Esophagus squamous epithelium (tissue), 5 donors: ENCODE data around the gene CENPT. TPM values are rescaled to one million over a fixed set of nuclear protein-coding genes. Genes with fewer than 3 reads are reported as not detected.
A peak's percentile ranks its signal among the peaks of the same experiment; 100 is the strongest.

Experiments used
- DNase-seq: peaks from one replicate; lab custom pipeline; 2025; lab: John Stamatoyannopoulos, UW
- H3K27ac ChIP-seq, 4 donors: fragments of 200-600 bp; sonication (generic); one replicate each; pipeline ENCODE4 v1.5.1; 2016 to 2019; ENCODE audit warnings: mild to moderate bottlenecking in 1 of 4
- H3K27me3 ChIP-seq, 4 donors: fragments of 200-600 bp; sonication (generic); 1 replicate in 3 of 4; 2 replicates in 1 of 4; pipeline versions ENCODE4 v1.5.1 to v1.6.0; 2017 to 2021; ENCODE audit warnings: antibody characterized with exemption in 1 of 4
- H3K36me3 ChIP-seq, 3 donors: fragments of 200-600 bp; sonication (generic); one replicate each; pipeline ENCODE4 v1.5.1; 2016 to 2019
- H3K4me1 ChIP-seq, 3 donors: fragments of 200-600 bp; sonication (generic); one replicate each; pipeline ENCODE4 v1.5.1; 2017 to 2019
- H3K4me3 ChIP-seq, 4 donors: fragments of 200-600 bp; sonication (generic); 1 replicate in 3 of 4; 2 replicates in 1 of 4; pipeline ENCODE4 v1.5.1; 2016 to 2019; ENCODE audit warnings: mild to moderate bottlenecking in 2 of 4, moderate library complexity in 1 of 4
- H3K9me3 ChIP-seq, 3 donors: fragments of 200-600 bp; sonication (generic); one replicate each; pipeline ENCODE4 v1.5.1; 2016 to 2019
- POLR2A ChIP-seq, 4 donors: fragments of 450-650 bp; IDR thresholded peaks; one replicate each; pipeline ENCODE4 v1.6.1; 2017; ENCODE audit warnings: antibody characterized with exemption in 4 of 4, mild to moderate bottlenecking in 4 of 4, moderate library complexity in 3 of 4
- WGBS, 2 donors: methylation state at CpG; one replicate each; pipeline ENCODE4 v1.1.5; 2018; 5-methylcytosine and 5-hydroxymethylcytosine counted together
- intact Hi-C: fragments of 100-400 bp; cut with DNase I; formaldehyde crosslinking; loops from one replicate; pipeline ENCODE4 v1.15.0; 2022
- total RNA-seq, 4 donors: library from RNA; depleted of rRNA; stranded (reverse); fragments of >200 nt; gene quantifications; one replicate each; pipeline ENCODE4 v1.1.0, GENCODE V29; 2016
- TF ChIP-seq, protein P1 (sequence below), 6 experiments: fragments of 450-650 bp in 4 of 6; fragments of 200-600 bp in 2 of 6; sonication (generic) in 2 of 6; IDR thresholded peaks; one replicate each; pipeline ENCODE4 v1.5.1; 2016 to 2019; ENCODE audit warnings: antibody characterized with exemption in 6 of 6, mild to moderate bottlenecking in 4 of 6, moderate library complexity in 4 of 6
- donor health status: DM: yes; HTN: yes; CAD: no.

CENPT gene
- total RNA-seq, 4 donors from 2014 or later = 12.3 to 42.7 (median 19.6) TPM

DNA sequence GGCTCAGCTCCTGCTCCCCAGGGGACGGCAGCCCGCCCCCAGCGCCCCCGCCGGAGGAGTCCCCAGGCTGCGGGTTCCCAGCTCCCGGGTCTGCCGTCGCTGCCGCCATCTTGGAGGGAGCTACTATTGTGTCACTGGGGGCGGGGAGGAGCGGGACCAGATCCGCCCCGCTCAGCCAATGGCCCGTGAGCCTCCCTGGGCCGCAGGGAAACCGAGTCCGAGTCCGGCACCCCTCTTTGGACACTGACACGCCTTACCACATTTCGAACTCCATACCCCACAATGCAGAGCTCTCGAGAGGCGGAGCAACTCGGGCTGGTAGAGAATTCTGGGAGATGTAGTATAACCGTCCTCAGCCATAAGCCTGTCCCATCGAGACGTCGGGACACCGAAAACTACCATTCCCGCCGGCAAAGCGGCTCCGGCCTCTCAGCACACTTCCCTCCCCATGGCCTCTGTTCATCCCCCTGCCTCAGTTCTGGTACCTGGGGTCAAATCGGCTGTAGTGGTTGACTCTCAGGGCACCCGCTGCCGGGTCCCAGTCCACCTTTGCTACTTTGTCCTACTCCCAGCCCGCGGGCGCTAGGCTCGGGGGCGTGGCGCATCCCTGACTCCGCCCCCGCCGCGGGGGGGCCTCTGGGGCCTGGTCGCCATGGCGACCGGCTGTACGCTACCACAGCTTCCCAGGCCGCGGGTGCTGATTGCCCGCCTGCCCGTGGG is 40.9 kb downstream of the CENPT start, which contains the start of the genes RANBP10 and TSNAXIP1:
RANBP10 (minus strand) TSS at position 133 of the 720 bp plus-strand sequence; CDS start at position 109, 24 bp downstream.
TSNAXIP1 (plus strand) TSS at position 462 of the 720 bp plus-strand sequence. CDS start 261 bp downstream, outside the sequence.
- peaks cover 12 to 40% (median 18%) of the 10 kb centered on the region in 3 donors for H3K4me1 ChIP-seq
- no peaks in the 10 kb centered on the region for H3K27me3 ChIP-seq
- DNase-seq = peak; percentile 90
- H3K9me3 ChIP-seq = no peaks in the 10 kb centered on the region
- peak in 3 of 4 donors; percentile 58 to 80 (median 73) for TF ChIP-seq POLR2A (IDR thresholded peaks at IDR 0.05)
- TF ChIP-seq, protein P1, sequence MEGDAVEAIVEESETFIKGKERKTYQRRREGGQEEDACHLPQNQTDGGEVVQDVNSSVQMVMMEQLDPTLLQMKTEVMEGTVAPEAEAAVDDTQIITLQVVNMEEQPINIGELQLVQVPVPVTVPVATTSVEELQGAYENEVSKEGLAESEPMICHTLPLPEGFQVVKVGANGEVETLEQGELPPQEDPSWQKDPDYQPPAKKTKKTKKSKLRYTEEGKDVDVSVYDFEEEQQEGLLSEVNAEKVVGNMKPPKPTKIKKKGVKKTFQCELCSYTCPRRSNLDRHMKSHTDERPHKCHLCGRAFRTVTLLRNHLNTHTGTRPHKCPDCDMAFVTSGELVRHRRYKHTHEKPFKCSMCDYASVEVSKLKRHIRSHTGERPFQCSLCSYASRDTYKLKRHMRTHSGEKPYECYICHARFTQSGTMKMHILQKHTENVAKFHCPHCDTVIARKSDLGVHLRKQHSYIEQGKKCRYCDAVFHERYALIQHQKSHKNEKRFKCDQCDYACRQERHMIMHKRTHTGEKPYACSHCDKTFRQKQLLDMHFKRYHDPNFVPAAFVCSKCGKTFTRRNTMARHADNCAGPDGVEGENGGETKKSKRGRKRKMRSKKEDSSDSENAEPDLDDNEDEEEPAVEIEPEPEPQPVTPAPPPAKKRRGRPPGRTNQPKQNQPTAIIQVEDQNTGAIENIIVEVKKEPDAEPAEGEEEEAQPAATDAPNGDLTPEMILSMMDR (IDR thresholded peaks at IDR 0.05) = no peak
- H3K4me3 ChIP-seq = peak within 1 kb of the TSS; percentile 89 to 96 (median 90)
- intact Hi-C loops = no loop called here
- peak within 1 kb of the TSS; percentile 87 to 94 (median 90) for H3K27ac ChIP-seq
- H3K36me3 ChIP-seq = peaks cover 0 to 34% (median 0%) of the 10 kb centered on the region in 3 donors
- 0% methylated on average over 4 to 22 of the region's 54 CpGs for WGBS, 2 donors

DNA sequence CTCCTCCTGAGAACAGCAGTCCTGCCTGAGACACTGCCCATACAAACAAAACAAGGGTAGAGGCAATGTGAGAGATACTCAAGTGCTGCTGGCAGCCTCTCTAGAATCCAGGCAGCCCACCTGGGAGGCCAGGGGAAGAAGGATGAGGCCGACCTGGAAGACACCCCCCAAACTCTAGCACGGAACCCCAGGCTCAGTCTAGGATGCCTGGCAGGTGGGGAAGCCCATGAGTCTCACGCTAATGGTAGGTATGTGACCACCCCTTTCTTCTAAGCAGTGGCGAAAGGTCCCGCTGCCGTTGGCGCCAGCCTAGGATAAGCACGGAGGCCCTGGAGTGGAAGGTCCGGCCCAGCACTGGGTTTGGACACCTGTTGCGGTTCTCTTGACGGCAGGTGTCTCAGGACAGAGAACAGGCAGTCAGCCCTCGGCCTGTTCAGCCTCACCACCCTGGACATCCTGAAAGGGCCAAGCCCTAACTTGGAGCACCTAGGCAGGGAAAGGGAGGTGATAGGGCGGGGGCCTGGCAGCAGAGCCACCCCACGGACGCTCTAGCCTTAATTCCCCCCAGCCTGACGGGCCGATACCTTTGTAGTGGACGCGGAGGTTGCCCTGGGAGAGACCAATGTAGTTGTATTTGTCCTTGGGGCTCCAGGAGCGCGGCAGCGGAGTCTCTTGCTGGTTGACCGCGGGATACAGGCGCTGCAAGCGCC is 41.6 kb downstream of the CENPT start:
- Histone ChIP-seq H3K27ac (peak overlapping the region; percentile 85 to 94 (median 90)), H3K27me3 (no peaks in the 10 kb centered on the region), H3K36me3 (peaks cover 0 to 40% (median 0%) of the 10 kb centered on the region in 3 donors), H3K4me1 (peaks cover 12 to 47% (median 18%) of the 10 kb centered on the region in 3 donors), H3K4me3 (peak overlapping the region; percentile 89 to 96 (median 90)), H3K9me3 (no peaks in the 10 kb centered on the region)
- intact Hi-C loops = no loop called here
- DNase-seq = no peak
- TF ChIP-seq, protein P1 (IDR thresholded peaks at IDR 0.05) = no peak
- no peak for TF ChIP-seq POLR2A (IDR thresholded peaks at IDR 0.05)
- WGBS, 2 donors = 0% methylated on average over 2 to 5 of the region's 26 CpGs

DNA sequence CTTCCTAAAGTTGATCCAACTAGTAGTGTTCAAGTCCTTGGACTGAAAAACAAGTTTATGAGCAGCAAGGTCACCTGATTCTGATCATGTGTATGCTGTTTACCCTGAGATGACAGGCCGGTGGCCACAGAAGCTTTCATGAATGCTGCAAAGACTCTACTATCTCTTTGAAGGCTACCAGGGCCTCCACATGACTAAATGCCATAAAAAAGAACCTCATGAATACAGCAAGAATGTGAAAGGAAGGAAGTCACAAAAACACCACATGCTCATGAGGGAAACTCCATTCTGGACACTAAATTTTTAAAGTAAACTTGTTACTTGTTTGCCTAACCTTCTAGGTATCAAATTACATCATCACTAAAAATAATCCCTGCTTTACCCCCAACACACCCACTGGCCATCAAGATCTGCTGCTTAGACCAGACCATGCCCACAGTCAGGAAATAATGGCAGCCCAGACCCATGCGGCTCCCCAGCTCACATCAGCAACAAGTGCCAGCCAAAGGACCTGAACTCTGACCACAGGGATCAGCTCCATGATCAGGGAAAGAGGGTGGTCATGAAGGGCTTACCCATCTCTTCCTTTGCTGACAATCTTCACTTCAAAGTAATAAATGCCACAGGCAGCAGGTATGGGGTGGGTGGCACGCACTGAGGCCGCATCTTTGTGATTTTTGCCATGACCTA is 42.5 kb downstream of the CENPT start:
- Histone ChIP-seq H3K4me1 (peaks cover 12 to 56% (median 18%) of the 10 kb centered on the region in 3 donors), H3K27me3 (no peaks in the 10 kb centered on the region), H3K4me3 (peak overlapping the region; percentile 89 to 96 (median 90)), H3K9me3 (no peaks in the 10 kb centered on the region), H3K36me3 (peaks cover 0 to 47% (median 0%) of the 10 kb centered on the region in 3 donors), H3K27ac (peak overlapping the region in 2 of 4 donors; percentile 87 to 92)
- 75 to 78% methylated on average over 3 to 4 of the region's 4 CpGs for WGBS, 2 donors
- TF ChIP-seq, protein P1 (IDR thresholded peaks at IDR 0.05) = no peak
- no peak for TF ChIP-seq POLR2A (IDR thresholded peaks at IDR 0.05)
- intact Hi-C loops = no loop called here
- DNase-seq = no peak

DNA sequence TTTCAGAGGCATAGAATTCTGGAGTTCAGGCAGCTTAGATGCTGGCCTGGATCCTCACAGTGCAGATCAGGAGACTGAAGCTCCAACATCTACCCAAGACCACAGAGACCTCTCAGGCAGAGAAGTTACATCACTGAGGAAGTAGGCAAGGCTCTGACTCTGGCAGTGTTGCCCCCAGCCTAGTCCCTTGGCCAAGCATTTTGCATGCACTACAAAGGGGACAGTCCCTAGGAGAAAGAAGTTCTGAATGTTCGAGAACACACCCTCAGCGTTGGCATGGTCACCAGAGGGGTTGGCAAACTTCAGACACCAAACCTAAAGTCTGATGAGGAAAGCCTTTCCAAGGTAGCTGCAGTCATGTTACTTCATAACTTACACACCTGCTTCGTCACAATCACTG is 43.6 kb downstream of the CENPT start:
- Histone ChIP-seq H3K4me1 (peaks cover 12 to 56% (median 18%) of the 10 kb centered on the region in 3 donors), H3K36me3 (peaks cover 0 to 58% (median 0%) of the 10 kb centered on the region in 3 donors), H3K27me3 (no peaks in the 10 kb centered on the region), H3K4me3 (no peak overlapping the region), H3K27ac (no peak overlapping the region), H3K9me3 (no peaks in the 10 kb centered on the region)
- intact Hi-C loops = no loop called here
- no peak for DNase-seq
- WGBS, 2 donors = 52 to 66% methylated on average over 3 of the region's 3 CpGs
- no peak for TF ChIP-seq POLR2A (IDR thresholded peaks at IDR 0.05)
- TF ChIP-seq, protein P1 (IDR thresholded peaks at IDR 0.05) = no peak
